HL-60 (cell line): Measurements from ENCODE around the gene TNFAIP8L2.

Experiments used
- POLR2AphosphoS5 ChIP-seq: IDR thresholded peaks from 2 replicates; pipeline ENCODE4 v1.6.1; 2012; ENCODE audit warnings: low read depth
- TF ChIP-seq, protein P1 (sequence below): IDR thresholded peaks from one replicate; pipeline ENCODE4 v1.5.1; 2011; ENCODE audit warnings: low read length, control low read depth, inconsistent platforms; ENCODE audit not compliant: insufficient read depth

DNA sequence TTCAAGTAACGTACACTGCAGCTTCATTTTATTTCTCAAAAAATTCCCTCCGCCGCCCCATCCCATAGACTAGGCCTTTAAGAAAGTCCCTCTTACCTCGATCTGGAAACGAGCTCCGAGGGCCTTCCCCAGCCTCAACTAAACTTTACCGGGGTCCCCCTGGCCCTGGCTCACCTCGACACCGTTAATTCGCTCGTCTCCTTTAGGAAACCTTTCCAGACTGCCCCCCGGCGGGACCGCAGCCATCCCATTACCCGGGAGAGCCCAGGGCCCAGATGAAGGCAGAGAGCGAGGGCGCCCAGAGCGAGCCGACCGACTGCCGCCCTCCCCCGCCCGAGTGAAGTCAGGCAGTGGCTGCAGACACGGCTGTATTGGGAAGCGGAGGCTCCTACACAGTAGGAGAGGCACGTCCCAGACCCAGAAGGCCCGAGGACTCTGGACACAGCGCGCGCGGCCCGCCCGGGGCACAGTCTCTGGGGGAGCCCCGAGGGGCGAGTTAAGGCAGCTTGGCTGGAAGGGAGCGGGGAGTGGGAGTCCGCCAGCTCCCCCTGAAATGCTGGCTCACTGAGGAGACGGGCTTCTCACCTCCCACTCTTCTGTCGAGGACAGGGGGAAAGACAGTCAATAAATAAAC is 24.6 kb upstream of the TNFAIP8L2 start:
- no peak for TF ChIP-seq POLR2AphosphoS5
- TF ChIP-seq, protein P1, sequence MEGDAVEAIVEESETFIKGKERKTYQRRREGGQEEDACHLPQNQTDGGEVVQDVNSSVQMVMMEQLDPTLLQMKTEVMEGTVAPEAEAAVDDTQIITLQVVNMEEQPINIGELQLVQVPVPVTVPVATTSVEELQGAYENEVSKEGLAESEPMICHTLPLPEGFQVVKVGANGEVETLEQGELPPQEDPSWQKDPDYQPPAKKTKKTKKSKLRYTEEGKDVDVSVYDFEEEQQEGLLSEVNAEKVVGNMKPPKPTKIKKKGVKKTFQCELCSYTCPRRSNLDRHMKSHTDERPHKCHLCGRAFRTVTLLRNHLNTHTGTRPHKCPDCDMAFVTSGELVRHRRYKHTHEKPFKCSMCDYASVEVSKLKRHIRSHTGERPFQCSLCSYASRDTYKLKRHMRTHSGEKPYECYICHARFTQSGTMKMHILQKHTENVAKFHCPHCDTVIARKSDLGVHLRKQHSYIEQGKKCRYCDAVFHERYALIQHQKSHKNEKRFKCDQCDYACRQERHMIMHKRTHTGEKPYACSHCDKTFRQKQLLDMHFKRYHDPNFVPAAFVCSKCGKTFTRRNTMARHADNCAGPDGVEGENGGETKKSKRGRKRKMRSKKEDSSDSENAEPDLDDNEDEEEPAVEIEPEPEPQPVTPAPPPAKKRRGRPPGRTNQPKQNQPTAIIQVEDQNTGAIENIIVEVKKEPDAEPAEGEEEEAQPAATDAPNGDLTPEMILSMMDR, result no peak
